ENCODE data around the gene BRD9.
"Not testable (repeated sequence)": the region's sequence is repeated elsewhere in the genome, so short reads cannot be mapped to it uniquely, and the experiment has no call there.

GRCh38 chr5:845676-846601 lies 46.7 kb downstream of the BRD9 start:
- TF ChIP-seq CTCF (IDR thresholded peaks at IDR 0.05); EP300 (IDR thresholded peaks at IDR 0.05); POLR2A (IDR thresholded peaks at IDR 0.05; ENCODE audit: low read depth): not testable (repeated sequence)

Measured in esophagus muscularis mucosa (tissue), 4 donors.